ENCODE results near the gene LCE3E.
"Not testable (repeated sequence)": the region's sequence is repeated elsewhere in the genome, so short reads cannot be mapped to it uniquely, and the experiment has no call there.

Gene LCE3E

GRCh38 chr1:152580433-152580832 is 13.9 kb upstream of the LCE3E start, which contains the start of gene LCE3D (continued):
- TF ChIP-seq ZNF18 (tag by site-specific recombination; IDR thresholded peaks at IDR 0.05) (no peak), ZNF423 (tag by site-specific recombination; IDR thresholded peaks at IDR 0.05) (no peak)

- POLR2A ChIA-PET; H3K27ac ChIP-seq (ENCODE audit: extremely low read depth, low read depth, low read length); H3K4me1 ChIP-seq (ENCODE audit: control insufficient read depth, insufficient read depth, low read length); H3K4me3 ChIP-seq (ENCODE audit: low read depth, low read length); H3K36me3 ChIP-seq (ENCODE audit: control insufficient read depth in 2 of 2, insufficient read depth in 1 of 2, low read length in 2 of 2); H3K9me3 ChIP-seq (ENCODE audit: control insufficient read depth, insufficient read depth, low read depth, low read length): not testable (repeated sequence)
- CTCF ChIA-PET, result interaction anchor here (1.0 kb wide), 1 partner anchor 45 kb away, joined by 3 read pairs; no protein-coding TSS in a partner anchor
Measured at GRCh38 chr1:152579526-152579925, 12.9 kb upstream of the LCE3E start.

GRCh38 chr1:152577168-152577567 is 10.6 kb upstream of the LCE3E start:
- ChIA-PET CTCF (no interaction called here), POLR2A (no interaction called here)
- no peak overlapping the region for H3K27ac ChIP-seq (ENCODE audit: extremely low read depth, low read depth, low read length)

GRCh38 chr1:152565535-152566215 is 905 bp downstream of the LCE3E start:
- no peak overlapping the region for H3K27ac ChIP-seq (ENCODE audit: extremely low read depth, low read depth, low read length)
- H3K9me3 ChIP-seq (ENCODE audit: control insufficient read depth, insufficient read depth, low read depth, low read length), result no peaks in the 10 kb centered on the region
- no peaks in the 10 kb centered on the region for H3K36me3 ChIP-seq (ENCODE audit: control insufficient read depth in 2 of 2, insufficient read depth in 1 of 2, low read length in 2 of 2)
- H3K4me3 ChIP-seq (ENCODE audit: low read depth, low read length), result no peak overlapping the region
- POLR2A ChIA-PET, result no interaction called here
- CTCF ChIA-PET, result no interaction called here
- H3K4me1 ChIP-seq (ENCODE audit: control insufficient read depth, insufficient read depth, low read length), result no peaks in the 10 kb centered on the region
- TF ChIP-seq HOXC10 (CRISPR knock-in tag; IDR thresholded peaks at IDR 0.05) (no peak), INSM2 (tag by site-specific recombination; IDR thresholded peaks at IDR 0.05) (no peak), ZIC2 (tag by site-specific recombination; IDR thresholded peaks at IDR 0.05) (no peak), PATZ1 (tag by site-specific recombination; IDR thresholded peaks at IDR 0.05) (no peak), ZSCAN4 (tag by site-specific recombination; IDR thresholded peaks at IDR 0.05) (no peak), ZNF549 (tag by site-specific recombination; IDR thresholded peaks at IDR 0.05) (no peak), ZNF664 (tag by site-specific recombination; IDR thresholded peaks at IDR 0.05) (no peak)

More at GRCh38 chr1:152577168-152577567, 10.6 kb upstream of the LCE3E start:
- no peak overlapping the region for H3K4me3 ChIP-seq (ENCODE audit: low read depth, low read length)
- H3K9me3 ChIP-seq (ENCODE audit: control insufficient read depth, insufficient read depth, low read depth, low read length), result no peaks in the 10 kb centered on the region
- no peaks in the 10 kb centered on the region for H3K36me3 ChIP-seq (ENCODE audit: control insufficient read depth in 2 of 2, insufficient read depth in 1 of 2, low read length in 2 of 2)
- no peaks in the 10 kb centered on the region for H3K4me1 ChIP-seq (ENCODE audit: control insufficient read depth, insufficient read depth, low read length)
- TF ChIP-seq OSR2 (tag by site-specific recombination; IDR thresholded peaks at IDR 0.05) (no peak), ZNF311 (tag by site-specific recombination; IDR thresholded peaks at IDR 0.05; ENCODE audit: borderline replicate concordance) (no peak), PRDM1 (tag by site-specific recombination; IDR thresholded peaks at IDR 0.05) (no peak), ZNF391 (tag by site-specific recombination; IDR thresholded peaks at IDR 0.05; ENCODE audit: borderline replicate concordance, low read depth) (no peak), KLF17 (tag by site-specific recombination; IDR thresholded peaks at IDR 0.05) (no peak), ZNF16 (tag by site-specific recombination; IDR thresholded peaks at IDR 0.05; ENCODE audit: low read depth) (no peak), ZNF626 (tag by site-specific recombination; IDR thresholded peaks at IDR 0.05) (no peak), ZNF645 (tag by site-specific recombination; IDR thresholded peaks at IDR 0.05) (no peak), TCF7L2 (IDR thresholded peaks at IDR 0.05; ENCODE audit: borderline replicate concordance, low read depth, low read length) (no peak), HOXC10 (CRISPR knock-in tag; IDR thresholded peaks at IDR 0.05) (no peak), ZBTB7A (tag by site-specific recombination; IDR thresholded peaks at IDR 0.05; ENCODE audit: low read depth) (no peak), ZNF530 (tag by site-specific recombination; IDR thresholded peaks at IDR 0.05; ENCODE audit: low read depth) (no peak), ZNF658 (tag by site-specific recombination; IDR thresholded peaks at IDR 0.05) (no peak), MEIS1 (CRISPR knock-in tag; IDR thresholded peaks at IDR 0.05; ENCODE audit: borderline replicate concordance) (no peak), ZNF549 (tag by site-specific recombination; IDR thresholded peaks at IDR 0.05) (no peak), ZNF777 (tag by site-specific recombination; IDR thresholded peaks at IDR 0.05; ENCODE audit: borderline replicate concordance) (no peak), GLI2 (tag by site-specific recombination; IDR thresholded peaks at IDR 0.05; ENCODE audit: borderline replicate concordance, low read depth) (no peak)

Measured in HEK293 (cell line).